IPS-11a (cell line): ENCODE results near the gene NR1H2.

Source experiments
- H3K4me3 ChIP-seq: one replicate; pipeline ENCODE4 v1.5.1; 2013; ENCODE audit warnings: low read depth, low read length, control low read depth

The NR1H2 gene

DNA sequence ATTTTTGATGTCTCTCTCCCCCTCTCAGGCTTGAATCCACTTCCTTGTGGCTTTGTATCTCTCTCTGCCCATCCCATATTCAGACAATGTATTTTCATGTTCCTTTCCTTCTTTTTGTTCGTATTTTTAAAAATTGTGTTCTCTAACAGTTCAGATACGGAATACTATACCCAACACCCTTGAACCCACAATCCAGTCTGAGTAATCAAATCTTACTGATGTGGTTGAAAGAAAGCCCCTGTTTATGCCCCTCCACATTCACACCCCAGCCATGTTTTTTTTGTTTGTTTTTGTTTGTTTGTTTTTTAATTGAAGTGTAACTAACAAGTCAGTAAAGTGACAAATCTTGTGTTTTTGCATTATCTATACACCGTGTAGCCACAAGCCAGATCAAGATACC lies 43.9 kb downstream of the NR1H2 start:
- H3K4me3 ChIP-seq: no peak overlapping the region

DNA sequence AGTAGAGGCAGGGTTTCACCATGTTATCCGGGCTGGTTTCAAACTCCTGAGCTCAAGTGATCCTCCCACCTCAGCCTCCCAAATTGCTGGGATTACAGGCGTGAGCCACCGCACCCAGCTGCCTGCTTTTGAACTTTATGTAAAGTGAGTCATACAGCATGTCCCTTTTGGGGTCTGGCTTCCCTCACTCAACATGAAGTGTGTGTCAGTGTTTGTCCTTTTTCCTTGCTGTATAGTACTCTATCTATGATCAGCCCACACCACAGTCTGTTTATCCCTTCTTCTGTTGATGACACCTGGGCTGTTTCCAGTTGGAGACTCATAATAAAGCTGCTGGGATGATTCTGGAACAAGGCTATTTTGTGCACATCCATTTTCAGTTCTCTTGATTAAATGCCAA lies 44.6 kb downstream of the NR1H2 start:
- no peak overlapping the region for H3K4me3 ChIP-seq

DNA sequence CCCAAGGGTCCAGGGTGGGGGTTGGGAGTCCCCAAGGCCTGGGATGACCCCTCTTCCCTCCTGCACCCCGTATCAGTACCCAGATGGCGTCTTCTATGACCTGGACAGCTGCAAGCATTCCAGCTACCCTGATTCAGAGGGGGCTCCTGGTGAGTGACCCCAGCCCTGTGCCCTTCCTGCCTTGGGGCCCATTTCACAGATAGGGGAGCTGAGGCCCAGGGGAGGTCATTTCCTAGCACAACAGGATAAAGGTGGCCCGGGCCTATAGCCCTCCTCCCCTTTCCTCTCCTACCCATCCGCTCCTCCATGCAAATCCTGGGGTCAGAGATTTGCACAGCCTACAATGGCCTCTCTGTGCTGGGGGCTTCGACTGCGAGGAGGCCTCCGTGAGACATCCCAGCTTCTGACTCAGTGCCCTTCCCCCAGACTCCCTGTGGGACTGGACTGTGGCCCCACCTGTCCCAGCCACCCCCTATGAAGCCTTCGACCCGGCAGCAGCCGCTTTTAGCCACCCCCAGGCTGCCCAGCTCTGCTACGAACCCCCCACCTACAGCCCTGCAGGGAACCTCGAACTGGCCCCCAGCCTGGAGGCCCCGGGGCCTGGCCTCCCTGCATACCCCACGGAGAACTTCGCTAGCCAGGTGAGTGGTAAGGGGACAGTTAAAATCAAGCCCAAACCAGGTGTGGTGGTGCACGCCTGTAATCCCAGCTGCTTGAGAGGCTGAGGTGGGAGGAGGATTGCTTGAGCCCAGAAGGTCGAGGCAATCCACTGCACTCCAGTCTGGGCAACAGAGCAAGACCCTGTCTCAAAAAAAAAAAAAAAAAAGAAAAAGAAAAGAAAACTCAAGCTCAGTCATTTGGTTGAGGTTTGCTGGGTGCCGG lies 46.4 kb downstream of the NR1H2 start:
- no peak overlapping the region for H3K4me3 ChIP-seq

DNA sequence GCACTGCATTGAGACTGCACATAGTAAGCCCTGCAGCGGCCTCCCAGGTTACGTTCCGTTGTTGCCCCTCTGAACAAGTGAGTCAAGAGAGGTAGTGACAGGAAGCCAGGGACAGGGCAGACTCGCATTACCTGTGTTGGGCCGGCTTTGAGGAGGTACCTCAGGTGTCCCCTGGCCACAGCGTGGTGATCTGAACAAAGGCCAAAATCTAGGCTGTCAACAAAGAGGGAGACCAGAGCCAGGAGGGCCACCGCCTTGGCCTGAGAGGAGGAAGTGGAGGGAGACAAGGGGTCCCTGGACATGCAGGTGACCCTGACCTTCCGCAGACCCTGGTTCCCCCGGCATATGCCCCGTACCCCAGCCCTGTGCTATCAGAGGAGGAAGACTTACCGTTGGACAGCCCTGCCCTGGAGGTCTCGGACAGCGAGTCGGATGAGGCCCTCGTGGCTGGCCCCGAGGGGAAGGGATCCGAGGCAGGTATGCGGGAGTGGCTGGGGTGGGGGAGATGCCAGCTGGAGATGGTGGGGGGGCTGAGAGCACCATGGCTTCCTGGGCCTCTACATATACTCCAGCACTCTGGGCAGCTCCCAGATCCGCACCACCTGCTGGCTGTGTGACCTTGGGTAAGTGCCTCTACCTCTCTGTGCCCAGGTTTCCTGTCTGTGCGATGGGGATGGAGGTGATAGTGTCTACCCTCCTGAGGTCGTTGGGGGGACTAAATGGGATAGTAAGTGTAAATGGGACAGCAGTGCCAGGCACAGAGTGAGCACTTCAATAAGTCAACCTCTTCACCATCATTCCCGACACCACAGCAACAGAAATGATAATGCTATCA lies 47.2 kb downstream of the NR1H2 start:
- no peak overlapping the region for H3K4me3 ChIP-seq

DNA sequence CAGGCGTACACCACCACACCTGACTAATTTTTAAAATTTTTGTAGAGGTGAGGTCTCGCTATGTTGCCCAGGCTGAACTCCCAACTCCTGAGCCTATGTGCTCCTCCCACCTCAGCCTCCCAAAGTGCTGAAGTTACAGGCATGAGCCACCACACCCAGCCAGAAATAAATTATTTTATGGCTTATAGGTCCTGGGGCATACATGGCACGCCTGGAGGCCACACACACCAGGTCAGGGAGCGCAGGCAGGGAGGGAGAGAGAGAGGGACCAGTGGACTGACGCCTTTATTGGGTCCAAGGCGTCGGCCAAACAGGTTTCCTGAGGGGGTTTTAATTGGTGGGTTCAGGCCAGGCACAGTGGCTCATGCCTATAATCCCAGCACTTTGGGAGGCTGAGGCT lies 49.3 kb downstream of the NR1H2 start:
- H3K4me3 ChIP-seq: no peak overlapping the region

DNA sequence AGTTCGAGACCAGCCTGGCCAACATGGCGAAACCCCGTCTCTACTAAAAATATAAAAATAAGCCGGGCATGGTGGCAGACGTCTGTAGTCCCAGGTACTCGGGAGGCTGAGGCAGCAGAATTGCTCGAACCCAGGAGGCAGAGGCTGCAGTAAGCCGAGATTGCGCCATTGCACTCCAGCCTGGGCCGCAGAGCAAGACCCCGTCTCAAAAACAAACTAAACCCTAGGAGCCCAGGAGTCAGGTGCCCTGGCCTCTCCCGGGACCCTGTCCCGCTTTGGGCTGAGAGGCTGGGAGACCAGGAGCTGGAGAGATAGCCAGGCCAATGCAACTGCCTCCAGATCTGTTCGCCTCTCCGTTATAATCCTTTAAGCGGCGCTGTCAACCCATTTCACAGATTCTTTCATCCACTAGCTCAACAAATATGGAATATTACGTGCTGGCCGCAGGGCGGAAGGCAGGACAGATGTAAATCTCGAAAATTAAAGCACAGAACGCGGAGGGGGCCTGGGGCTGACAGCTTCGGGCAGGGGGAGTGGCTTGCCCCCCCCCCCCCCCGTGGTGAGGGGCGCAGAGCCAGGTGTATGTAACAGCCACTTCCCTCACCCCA lies 51.2 kb downstream of the NR1H2 start:
- H3K4me3 ChIP-seq: no peak overlapping the region

DNA sequence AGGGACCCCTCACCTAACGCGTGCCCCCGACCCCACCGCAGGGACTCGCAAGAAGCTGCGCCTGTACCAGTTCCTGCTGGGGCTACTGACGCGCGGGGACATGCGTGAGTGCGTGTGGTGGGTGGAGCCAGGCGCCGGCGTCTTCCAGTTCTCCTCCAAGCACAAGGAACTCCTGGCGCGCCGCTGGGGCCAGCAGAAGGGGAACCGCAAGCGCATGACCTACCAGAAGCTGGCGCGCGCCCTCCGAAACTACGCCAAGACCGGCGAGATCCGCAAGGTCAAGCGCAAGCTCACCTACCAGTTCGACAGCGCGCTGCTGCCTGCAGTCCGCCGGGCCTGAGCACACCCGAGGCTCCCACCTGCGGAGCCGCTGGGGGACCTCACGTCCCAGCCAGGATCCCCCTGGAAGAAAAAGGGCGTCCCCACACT lies 51.8 kb downstream of the NR1H2 start:
- peak overlapping the region; percentile 9 for H3K4me3 ChIP-seq

DNA sequence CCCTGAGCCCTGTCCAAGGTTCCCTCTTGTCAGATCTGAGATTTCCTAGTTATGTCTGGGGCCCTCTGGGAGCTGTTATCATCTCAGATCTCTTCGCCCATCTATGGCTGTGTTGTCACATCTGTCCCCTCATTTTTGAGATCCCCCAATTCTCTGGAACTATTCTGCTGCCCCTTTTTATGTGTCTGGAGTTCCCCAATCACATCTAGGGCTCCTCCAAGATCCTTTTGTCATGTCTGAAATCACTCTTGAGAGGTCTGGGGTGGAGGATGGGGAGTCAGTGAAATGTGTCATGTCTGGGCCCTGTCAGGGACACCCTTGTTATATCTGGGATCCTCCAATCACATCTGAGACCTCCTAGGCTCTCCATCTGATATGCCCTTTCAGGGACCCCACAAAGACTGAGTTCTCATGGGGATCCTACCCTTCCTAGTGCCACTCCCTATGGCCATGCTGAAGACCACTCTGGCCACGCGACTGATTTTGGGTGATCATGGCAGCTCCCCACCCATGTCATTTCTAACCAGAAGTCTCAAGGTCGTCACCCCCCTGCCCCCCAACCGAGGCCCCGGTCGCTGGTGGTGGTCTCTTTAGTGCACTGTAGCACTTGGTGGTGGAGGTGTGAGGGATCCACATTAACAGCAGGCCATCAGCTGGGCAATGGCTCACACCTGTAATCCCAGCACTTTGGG lies 52.7 kb downstream of the NR1H2 start:
- H3K4me3 ChIP-seq: no peak overlapping the region

DNA sequence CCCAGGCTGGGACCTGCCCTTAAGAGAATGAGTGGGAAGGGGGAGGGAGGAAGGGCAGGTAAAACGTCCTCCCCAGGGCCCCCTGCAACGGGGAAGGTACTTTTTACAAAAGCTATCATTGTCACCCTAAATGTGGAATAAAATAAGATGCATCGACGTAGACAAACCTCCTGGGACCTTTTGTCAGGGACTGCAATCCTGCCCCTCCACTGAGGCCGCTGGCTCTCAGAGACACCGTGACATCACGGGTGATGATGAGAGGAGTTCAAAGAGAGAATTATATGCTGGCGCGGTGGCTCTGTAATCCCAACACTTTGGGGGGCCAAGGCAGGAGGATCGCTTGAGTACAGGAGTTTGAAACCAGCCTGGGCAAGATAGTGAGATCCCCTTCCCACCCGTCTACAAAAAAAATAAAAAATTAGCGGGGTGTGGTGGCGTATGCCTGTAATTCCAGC lies 54.7 kb downstream of the NR1H2 start:
- H3K4me3 ChIP-seq: peak overlapping the region; percentile 56

DNA sequence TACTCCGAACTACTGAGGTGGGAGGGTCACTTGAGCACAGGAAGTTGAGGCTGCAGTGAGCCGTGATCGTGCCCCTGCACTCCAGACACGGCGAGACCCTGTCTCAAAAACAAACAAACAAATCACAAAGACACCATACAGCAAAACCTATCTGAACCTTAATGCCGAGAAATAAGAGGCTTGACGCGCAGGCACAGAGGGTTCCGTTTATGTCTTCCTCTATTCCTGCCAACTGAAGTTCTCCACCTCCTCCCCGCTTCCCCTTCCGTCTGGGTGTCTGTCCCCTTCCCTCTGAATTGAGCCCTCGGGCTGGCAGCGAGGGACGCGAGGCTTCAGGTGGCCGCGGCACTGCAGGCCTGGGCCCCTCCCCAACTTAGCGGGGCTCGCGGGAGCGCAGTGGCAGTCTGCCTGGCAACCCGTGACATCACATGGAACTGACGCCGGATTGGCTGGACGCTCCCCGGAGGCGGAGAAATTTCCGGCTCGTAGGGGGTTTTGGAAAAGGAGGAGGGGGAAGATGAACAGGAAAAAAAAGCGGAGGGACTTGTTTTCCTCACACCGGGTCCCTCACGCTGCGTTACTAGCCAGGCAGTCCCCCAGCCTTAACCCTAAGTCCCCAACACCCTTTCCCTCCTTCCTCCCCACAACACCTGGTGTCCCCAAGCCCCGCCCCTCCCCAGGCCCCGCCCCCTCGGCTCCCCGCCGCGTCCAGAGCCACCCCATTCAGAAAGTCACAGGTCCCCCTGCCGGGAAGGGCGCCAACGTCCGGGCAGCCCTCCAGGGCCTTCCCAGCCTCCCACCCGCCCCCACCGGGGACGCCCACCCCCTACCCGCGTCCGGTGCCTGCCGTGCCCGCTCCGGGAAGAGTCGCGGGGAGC lies 55.3 kb downstream of the NR1H2 start:
- H3K4me3 ChIP-seq: peak overlapping the region; percentile 58

DNA sequence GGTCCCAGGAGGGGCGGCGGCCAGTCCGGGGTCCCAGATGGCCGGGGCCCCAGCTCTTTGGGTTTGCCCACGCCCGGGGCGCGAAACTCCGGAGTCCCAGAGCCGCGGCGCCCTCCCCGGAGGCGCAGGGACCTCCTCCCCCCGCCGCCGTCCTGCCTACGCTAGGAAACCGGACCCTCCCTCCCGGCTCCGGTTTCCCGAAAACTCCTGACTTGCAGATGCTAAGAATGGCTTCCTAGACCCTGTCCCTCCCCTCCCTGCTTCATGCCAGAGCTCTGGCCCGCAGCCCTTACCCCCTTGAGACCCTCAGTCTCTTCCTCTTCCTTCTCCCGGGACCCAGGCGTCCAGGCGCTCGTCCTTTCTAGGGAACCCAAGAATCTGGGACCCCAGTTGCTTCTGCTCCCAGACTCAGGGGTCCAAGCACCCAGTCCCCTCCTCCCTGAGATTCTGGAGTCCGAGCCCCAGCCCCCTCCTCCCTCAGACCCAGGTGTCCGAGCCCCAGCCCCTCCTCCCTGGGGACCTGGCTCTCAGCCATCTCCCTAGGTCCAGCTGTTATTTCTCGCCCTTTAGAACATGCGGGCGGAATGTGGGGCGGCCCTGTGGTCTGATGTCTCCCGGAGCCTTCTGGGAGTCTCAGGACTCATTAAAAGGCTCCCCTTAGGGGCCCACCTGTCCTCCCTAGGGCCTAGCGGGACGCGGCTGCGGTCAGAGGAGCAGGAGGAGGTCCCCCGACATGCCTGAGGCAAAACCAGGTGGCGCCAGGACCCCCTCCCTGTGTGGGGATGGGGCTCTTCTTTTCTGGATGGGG lies 56.2 kb downstream of the NR1H2 start, which contains the start of gene MYBPC2:
TSS of gene MYBPC2 (plus strand) at position 672 of the 808 bp plus-strand sequence. CDS start at position 734, 62 bp downstream.
- peak within 1 kb of the TSS; percentile 58 for H3K4me3 ChIP-seq
